IPS-NIHi11 (cell line): ENCODE measurements around the gene RIMBP2.
"Not testable (repeated sequence)": the region's sequence is repeated elsewhere in the genome, so short reads cannot be mapped to it uniquely, and the experiment has no call there.

Experiments used
- DNase-seq: peaks from one replicate; pipeline ENCODE4 v3.0.0; 2012; ENCODE audit warnings: mixed read lengths, low spot score

Gene RIMBP2

GRCh38 chr12:130658145-130658911 is 57.8 kb downstream of the RIMBP2 start:
- DNase-seq, result no peak

- DNase-seq, result no peak
Measured at GRCh38 chr12:130656411-130656810, 59.7 kb downstream of the RIMBP2 start.

- no peak for DNase-seq
Measured at GRCh38 chr12:130655881-130656280, 60.2 kb downstream of the RIMBP2 start.

GRCh38 chr12:130655010-130655409 is 61.1 kb downstream of the RIMBP2 start:
- DNase-seq, result no peak

DNA sequence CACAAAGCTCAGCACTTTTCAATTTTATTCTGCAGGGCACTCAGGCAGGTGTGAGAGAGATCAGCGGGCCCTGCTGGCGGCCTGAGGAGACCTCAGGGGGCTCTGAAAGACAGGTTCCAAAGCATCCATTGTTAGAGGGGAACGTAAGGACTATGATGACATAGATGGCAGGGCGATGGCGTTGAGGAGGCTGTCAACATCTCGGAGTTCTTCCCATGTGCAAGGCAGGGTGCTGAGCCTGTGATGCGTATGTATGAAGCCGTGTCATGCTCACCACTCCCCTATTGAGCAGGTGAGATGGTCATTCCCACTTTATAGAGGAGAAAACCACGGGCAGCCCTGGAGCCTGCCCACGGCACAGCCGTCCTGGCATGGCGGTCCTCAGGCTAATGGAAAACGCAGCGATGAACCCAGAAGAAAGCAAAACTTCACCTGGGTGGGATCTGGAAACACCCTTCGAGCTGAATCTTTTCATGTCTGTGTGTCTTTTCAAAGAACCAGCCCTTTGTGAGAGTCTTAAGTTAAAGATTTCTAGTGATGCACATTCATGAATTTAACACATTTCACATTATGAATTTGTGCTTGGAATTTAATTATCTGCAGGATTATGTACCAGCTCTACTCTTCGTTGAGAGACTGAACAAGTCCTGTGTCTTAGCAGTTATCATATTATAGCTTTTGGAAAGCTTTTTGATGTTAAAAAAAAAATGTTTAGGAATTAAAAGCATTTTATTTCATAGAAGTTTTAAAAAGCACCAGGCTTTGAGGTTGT is 64.7 kb downstream of the RIMBP2 start:
- no peak for DNase-seq

DNA sequence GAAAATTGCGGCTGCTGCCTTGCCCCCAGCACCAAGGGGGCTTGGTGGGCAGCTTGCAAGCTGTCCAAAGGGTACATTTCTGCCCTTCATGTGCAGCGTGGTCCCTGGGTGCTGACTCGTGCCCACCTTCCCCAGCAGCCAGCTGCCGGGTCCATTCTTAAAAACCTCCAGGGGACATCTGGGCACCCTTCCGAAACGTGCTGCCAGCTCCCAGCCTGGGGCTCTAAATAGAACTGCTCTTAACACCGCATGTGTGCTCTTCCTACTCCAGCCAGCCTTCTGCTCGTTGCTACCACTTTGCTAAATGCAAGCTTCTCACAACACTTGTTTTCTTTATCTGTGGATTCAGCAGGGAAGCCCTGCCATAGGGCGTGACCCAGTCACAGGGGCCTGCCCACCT is 66.0 kb downstream of the RIMBP2 start:
- DNase-seq, result no peak

DNA sequence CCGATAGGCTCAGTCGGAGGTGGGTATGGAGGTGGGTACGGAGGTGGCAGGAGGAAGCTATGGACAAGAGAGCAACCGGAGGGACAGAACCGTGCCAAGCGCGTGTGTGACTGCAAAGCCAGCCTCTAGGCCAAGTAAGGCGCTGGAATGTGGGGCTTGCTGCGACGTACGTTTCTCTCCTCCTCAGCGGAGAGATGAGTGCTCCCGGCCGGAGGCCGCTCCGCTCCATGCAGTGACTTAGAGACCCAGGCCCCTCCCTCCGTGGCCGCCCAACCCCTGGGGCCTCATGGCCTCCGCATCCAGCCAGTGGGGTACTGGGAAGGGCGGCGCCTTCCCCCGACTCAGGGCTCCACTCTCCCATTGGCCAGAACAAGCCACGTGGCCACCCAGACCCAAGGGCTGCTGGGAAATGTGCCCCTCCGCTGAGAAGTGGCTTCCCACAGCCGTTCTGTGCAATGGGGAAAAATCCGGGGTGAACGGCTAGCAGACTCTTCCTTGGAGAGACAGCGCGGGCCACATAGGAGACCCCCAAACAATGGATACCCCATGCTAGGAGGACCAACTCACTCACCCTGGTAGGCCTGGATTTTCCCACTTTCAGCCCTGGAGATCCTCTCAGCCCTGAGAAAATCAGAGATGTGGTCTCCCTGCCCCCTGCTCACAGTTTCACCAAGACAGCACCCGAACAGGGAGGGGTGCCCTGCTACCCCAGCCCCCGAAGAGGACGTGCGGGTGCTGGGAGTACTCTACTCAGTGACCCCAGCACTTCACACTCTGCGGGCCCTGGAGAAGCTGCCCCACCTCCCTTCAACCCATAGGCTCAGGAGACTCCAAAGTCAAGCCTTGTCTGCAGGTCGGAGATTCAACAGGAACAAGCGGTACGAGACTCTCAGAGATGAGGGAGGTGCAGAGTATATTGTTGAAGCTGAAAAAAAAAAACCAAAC is 66.7 kb downstream of the RIMBP2 start:
- peak; percentile 36 for DNase-seq

DNA sequence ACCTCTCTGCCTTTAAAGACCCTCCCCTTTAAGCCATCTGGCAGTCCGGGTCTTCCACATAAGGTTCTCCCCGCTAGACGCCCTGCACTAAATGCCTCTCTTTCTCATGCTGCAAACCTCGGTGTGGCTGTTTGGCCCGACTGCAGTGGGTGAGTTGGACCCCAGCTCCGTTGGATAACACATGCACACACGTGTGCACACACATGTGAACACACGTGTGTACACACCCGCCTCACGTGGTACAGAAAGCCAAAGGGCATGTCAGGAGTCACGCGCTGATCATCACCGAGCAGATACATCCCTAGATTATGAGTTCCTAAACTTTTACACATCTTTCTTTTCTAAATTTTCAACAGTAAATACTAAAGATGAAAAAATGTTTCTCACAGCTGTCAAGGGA is 68.3 kb downstream of the RIMBP2 start:
- DNase-seq, result no peak

GRCh38 chr12:130646716-130647370 is 69.3 kb downstream of the RIMBP2 start:
- no peak for DNase-seq

DNA sequence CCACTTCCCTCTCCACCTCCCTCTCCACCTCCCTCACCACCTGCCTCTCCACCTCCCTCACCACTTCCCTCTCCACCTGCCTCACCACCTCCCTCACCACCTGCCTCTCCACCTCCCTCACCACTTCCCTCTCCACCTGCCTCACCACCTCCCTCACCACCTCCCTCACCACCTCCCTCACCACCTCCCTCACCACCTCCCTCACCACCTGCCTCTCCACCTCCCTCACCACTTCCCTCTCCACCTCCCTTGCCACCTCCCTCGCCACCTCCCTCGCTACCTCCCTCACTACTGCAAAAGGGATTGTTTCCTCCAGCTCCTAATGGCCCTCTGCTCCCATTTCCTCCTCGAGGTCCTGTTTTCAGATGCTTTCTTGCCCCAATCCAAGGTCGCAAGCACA is 69.9 kb downstream of the RIMBP2 start:
- not testable (repeated sequence) for DNase-seq

DNA sequence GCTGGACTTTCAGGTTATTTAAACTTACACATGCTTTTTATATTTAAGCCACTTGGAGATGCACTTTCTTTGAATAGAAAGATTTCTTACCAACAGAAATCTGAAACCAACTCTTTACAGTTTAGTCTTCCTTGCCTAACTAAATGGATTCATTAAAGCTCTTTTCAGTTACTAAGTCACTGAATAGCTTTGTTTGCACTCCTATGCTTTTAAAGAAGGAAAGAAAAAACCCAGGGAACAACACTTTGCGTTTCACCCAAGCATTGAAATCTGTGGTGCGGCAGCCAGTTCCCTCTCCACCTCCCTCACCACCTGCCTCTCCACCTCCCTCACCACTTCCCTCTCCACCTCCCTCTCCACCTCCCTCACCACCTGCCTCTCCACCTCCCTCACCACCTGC is 70.3 kb downstream of the RIMBP2 start:
- no peak for DNase-seq

GRCh38 chr12:130644566-130644965 is 71.5 kb downstream of the RIMBP2 start:
- DNase-seq, result no peak

GRCh38 chr12:130644146-130644545 is 72.0 kb downstream of the RIMBP2 start:
- DNase-seq, result no peak

DNA sequence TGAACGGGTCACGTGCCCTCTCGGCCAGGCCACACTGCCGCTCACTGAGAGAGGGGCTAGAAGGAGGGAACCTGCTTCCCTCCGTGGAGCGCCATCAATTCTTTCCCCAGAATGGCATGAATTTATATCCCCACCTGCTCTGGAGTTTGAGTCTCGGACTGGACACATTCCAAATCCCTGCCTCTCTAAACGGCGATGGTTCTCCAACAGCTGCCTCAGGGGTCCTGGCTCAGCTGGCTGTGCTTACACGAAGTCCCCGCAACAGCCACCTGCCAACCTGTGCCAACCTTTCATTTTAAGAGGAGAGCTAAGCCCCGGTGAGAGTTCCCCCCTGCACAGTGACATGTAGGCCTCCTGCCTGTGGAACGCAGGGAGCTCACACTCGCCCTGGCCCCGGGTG is 73.2 kb downstream of the RIMBP2 start:
- DNase-seq, result no peak

DNA sequence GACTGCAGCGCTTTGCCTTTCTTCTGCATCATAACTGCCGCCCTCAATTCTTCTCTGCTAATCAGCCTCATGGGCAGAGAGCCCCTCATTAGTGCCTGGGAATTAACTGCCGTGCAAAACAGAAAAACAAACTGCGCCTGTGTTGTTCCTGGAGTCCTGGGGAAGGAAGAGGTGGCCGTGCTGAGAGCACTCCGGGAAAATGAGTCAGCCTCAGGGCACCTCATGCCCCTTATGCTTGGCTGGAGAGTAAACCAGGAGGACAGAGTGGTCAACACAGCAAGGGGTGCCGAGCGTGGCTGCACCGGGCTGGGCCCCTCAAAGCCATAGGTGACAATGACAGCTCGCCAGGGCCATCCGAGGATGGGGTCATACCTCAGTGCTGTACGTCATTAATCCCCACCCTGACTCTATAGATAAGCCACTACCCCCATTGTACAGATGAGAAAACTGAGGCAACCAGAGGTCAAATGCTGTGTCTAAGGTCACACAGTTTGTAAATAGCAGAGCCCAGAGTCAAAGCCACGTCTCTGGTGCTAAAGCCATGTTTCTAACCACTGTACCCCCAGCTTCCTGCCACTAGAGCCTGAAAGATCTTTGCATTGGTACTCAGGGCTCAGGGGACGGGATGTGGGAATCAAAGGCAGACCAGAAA is 74.4 kb downstream of the RIMBP2 start:
- no peak for DNase-seq

DNA sequence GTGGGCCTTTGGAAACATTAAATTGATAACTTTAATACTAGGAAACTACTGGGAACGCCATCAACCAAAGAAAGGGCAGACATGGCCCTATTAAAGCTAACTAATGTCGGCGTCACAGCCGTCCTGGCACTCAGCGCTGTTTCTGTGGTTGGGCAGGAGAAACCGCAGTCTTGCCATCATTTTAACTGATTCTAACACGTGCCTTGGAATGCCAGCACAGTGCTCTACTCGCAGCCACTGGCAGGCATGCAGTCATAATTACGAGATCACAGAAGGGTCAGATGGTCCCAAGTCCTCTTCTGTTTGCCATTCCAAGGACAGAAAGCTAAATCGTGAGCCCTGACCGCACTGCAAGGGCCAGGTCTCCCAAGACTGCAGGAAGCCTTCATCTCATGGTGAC is 75.2 kb downstream of the RIMBP2 start:
- no peak for DNase-seq

- no peak for DNase-seq
Measured at GRCh38 chr12:130640496-130640895, 75.6 kb downstream of the RIMBP2 start.

- DNase-seq, result no peak
Measured at GRCh38 chr12:130639476-130640424, 76.3 kb downstream of the RIMBP2 start.

DNA sequence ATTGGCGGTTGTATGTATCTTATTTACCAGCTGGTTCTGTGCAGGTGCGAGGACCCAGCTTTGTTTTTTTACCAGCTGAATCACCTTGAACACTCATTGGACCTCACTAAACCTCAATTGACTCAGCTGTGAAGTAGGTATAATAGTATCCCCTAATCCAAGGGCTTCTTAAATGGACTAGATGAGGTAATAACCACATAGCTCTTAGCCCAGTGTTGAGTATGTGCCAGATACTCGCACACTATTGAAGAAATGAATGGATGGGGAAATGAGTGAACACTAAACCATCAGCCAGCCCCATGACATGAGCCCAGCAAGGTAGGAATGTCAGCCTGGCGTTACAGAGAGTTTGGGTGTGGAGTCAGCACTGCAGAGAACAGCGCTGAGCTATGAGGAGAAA is 79.7 kb downstream of the RIMBP2 start:
- DNase-seq, result no peak

DNA sequence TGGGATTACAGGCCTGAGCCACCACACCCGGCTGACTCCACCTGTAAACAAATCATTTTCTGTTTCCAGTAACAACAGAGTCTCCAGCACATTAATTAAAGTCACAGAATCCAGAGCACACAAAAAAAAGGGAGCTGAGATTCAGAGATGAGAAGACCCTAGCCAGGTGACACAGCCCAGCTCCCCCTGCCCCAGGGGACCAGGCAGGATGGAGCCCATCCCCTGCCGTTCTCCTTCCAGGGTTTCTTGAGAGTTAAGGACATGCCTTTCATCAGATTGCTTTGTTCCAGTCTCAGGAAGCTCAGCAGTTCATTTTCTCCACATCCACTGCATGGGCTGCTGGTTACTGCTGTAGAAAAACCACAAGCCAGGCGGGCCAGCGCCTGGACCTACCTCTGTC is 81.2 kb downstream of the RIMBP2 start:
- no peak for DNase-seq
